DMS153 treated with DMSO at 0.1 percent for 48 hours (cell line): ENCODE results near the gene TMEM25.
"Not testable (repeated sequence)": the region's sequence is repeated elsewhere in the genome, so short reads cannot be mapped to it uniquely, and the experiment has no call there.

Experiments
- DNase-seq: peaks from one replicate; lab custom pipeline; 2025; ENCODE audit not compliant: unreplicated experiment; lab: John Stamatoyannopoulos, UW

Gene TMEM25

DNA sequence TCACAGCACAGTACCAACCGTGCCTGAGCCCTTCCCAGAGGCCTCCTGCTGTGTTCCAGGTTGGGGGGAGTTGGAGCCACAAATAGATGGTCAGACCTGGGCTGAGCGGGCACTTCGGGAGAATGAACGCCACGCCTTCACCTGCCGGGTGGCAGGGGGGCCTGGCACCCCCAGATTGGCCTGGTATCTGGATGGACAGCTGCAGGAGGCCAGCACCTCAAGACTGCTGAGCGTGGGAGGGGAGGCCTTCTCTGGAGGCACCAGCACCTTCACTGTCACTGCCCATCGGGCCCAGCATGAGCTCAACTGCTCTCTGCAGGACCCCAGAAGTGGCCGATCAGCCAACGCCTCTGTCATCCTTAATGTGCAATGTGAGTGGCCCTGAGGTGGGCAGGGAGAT is 1.1 kb downstream of the TMEM25 start:
- no peak for DNase-seq

DNA sequence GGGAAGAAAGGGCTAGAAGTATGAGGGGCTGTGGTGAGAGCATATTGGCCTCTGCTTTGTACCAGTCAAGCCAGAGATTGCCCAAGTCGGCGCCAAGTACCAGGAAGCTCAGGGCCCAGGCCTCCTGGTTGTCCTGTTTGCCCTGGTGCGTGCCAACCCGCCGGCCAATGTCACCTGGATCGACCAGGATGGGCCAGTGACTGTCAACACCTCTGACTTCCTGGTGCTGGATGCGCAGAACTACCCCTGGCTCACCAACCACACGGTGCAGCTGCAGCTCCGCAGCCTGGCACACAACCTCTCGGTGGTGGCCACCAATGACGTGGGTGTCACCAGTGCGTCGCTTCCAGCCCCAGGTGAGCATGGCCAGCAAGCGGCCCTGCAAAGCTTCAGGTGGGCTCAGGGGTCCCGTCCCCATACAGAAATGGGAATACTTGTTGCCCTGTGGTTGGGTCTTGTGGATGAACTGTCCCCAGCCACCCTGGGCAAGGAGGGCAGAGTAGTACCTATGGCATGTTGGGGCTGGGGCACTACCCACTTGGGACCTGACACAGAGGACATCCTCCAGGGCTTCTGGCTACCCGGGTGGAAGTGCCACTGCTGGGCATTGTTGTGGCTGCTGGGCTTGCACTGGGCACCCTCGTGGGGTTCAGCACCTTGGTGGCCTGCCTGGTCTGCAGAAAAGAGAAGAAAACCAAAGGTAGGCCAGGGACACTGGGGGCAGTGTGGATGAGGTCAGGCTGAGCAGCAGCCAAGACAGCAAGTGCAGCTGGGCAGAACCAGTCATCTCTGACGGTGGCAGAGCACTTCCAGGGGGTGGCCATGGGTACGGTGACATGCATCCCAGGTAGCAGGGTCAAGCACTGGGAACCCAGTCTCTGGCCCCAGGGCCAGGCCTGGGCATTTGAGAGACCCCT is 2.1 kb downstream of the TMEM25 start:
- DNase-seq: no peak

DNA sequence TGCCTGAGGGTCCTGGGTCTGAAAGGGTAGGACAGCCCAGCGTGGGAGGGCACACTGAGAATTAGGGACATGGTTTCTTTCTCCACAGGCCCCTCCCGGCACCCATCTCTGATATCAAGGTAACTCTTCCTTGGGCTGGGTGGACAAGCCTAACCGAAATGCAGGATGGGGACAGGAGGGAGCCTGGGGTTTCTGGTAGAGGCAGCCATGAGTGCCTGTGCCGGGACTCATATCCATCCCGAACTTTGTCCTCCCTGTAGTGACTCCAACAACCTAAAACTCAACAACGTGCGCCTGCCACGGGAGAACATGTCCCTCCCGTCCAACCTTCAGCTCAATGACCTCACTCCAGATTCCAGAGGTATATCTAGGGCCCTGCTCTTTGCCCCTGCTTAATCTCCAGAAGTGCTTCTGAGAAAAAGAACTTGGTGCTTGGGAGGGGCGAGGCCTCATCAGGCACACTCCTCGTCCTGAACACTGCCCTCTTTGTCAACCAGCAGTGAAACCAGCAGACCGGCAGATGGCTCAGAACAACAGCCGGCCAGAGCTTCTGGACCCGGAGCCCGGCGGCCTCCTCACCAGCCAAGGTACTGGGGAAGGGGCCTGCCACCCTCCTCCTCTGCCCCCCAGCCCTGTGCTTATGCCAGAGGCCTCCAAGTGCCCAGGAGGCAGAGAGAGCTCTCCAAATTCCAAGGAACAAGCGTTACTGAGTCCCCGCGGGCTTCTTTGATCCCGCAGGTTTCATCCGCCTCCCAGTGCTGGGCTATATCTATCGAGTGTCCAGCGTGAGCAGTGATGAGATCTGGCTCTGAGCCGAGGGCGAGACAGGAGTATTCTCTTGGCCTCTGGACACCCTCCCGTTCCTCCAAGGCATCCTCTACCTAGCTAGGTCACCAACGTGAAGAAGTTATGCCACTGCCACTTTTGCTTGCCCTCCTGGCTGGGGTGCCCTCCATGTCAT is 3.1 kb downstream of the TMEM25 start:
- DNase-seq: no peak

DNA sequence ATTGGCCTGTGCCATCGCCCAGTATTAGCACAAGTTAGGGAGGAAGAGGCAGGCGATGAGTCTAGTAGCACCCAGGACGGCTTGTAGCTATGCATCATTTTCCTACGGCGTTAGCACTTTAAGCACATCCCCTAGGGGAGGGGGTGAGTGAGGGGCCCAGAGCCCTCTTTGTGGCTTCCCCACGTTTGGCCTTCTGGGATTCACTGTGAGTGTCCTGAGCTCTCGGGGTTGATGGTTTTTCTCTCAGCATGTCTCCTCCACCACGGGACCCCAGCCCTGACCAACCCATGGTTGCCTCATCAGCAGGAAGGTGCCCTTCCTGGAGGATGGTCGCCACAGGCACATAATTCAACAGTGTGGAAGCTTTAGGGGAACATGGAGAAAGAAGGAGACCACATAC is 4.3 kb downstream of the TMEM25 start:
- no peak for DNase-seq

DNA sequence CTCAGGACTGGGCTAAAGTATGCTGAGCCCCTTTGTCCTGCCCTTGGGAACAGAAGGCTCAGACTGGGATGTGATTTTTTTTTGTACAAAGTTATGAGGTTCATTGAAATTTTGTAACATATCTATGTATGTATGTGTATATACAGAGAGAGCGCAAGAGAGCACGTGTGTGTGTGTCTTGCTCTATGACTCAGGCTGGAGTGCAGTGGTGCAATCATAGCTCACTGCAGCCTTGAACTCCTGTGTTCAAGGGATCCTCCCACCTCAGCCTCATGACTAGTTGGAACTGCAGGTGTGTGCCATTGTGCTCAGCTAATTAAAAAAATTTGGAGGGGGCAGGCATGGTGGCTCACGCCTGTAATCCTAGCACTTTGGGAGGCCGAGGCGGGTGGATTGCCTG is 5.7 kb downstream of the TMEM25 start:
- DNase-seq: no peak

DNA sequence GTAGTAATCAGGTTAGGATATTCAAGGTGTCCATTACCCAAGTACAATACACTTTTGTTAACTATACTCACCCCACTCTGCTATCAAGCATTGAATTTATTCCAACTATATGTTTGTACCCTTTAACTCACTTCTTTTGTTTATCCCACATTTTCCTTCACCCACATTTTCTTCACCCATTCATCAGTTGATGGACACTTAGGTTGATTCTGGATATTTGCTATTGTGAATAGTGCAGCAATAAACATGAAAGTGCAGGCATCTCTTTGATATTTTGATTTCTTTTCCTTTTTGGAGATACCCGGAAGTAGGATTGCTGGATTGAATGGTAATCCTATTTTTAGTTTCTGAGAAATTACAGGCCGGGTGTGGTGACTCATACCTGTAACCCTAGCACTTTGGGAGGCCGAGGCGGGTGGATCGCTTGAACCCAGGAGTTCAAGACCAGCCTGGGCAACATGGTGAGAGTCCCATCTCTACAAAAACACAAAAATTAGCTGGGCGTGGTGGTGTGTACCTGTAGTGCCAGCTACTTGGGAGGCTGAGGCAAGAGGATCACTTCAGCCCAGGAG is 6.5 kb downstream of the TMEM25 start:
- no peak for DNase-seq

DNA sequence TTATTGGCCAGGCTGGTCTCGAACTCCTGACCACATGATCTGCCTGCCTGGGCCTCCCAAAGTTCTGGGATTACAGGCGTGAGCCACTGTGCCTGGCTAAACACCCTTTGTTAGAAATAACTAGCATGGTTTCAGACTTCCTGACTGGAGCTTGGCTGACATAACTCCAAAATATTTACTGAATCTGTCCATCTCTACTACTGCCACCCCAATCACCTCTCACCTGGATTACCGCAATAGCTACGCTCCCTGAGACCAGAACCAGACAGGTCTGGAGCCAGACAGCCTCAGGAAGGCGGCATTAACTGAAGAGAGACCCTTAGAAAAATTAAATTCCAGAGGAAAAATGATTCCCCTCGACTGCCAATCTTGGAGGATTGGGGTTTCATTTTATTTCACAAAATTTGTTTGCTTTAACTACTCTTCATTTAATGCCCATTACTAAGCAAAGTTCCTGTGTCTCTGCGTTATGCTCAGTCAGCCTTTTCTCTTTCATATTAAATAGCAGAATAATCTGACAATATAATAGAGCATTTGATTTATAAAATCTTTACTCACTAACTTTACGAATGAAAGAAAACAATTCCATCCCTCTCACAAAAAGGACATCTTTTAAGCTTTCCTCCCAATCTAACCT is 13.1 kb downstream of the TMEM25 start:
- DNase-seq: no peak

DNA sequence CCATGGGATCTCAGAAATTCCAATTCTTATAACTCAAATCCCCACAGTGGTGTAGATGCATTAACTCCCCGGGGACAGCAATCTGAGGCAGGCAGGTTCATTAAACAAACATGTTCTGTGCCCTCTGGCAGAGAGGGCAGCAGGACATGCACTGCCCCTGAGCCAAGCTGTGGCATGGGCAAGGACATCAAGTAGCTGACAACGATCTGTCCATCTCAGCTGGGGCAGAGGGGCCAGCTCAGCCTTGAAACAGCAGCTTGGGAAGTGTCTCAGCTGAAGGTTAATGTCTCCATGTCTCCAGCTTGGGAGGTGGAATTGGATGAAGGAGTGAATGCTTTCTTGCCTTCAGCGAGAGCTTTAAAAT is 13.6 kb downstream of the TMEM25 start:
- no peak for DNase-seq

DNA sequence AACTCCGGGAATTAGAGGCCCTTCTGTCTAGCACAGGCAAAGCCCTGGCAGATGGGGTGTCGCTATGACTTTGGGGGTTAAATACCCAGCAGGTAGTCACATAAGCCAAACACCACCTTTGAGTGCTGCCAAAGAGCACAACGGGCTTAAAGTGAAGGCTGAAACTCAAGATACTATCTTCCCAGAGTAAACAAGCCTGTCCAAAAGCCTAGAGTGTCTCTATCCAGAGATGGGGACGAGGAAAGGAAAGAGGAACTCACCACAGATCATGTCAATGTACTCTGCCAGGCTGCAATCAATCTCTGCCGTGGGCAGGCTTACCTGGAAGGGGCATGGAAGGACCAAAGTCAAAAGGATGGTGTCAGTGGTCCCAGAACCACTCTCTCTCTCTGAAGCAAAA is 14.5 kb downstream of the TMEM25 start:
- no peak for DNase-seq

DNA sequence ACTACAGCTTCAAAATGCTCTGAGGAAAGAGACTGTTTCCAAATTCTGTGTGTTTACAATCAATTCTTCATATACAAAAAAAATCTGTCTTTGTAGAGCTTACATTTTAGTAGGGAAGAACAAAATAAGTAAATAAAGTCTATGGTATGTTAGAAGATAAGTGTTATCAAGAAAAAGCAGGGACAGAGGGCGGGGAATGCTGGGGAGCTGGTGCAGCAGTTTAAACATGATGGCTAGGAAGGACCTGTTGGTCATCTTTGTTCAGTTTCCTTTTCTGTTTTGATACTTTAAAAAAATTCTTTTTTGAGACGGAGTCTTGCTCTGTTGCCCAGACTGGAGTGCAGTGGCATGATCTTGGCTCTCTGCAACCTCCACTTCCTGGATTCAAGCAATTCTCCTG is 16.1 kb downstream of the TMEM25 start:
- no peak for DNase-seq

DNA sequence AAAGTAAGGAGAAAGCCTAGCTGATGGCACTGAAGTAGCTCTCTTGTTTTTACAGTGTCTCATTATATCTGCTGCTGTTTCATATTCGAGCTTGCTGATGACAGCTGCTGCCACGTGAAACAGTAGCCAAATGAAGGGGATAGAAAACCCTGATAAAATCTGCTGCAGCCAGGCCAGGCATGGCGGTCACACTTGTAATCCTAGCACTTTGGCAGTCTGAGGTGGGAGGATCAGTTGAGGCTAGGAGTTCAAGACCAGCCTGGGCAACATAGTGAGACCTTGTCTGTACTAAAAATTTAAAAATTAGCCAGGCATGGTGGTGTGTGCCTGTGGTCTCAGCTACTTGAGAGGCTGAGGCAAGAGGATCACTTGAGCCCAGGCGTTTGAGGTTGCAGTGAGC is 21.3 kb downstream of the TMEM25 start:
- DNase-seq: no peak

DNA sequence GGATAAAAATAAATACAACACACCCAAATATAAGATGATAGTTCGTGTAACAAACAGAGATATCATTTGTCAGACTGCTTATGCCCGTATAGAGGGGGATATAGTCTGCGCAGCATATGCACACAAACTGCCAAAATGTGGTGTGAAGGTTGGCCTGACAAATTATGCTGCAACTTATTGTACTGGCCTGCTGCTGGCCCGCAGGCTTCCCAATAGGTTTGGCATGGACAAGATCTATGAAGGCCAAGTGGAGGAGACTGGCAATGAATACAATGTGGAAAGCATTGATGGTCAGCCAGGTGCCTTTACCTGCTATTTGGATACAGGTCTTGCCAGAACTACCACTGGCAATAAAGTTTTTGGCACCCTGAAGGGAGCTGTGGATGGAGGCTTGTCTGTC is 29.8 kb downstream of the TMEM25 start:
- no peak for DNase-seq

DNA sequence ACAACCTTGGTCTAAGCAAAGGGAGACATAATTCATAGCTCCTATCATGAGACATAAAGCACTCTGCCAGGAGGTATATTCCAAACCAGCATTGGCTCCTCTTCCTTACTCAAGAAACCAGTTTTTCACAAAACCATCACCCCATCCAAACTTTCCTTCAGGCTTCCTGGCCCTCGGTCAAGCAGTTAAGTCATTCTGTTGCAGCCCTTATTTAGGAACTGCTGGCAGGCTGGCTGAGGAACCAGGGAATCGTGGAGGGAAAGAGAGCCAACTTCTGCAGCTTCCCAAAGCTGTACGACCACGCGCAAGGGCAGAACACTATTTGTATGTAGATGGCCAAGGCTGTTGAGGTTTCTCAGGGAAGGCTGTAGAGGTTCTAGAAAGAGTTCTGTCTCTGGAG is 34.1 kb downstream of the TMEM25 start:
- no peak for DNase-seq

DNA sequence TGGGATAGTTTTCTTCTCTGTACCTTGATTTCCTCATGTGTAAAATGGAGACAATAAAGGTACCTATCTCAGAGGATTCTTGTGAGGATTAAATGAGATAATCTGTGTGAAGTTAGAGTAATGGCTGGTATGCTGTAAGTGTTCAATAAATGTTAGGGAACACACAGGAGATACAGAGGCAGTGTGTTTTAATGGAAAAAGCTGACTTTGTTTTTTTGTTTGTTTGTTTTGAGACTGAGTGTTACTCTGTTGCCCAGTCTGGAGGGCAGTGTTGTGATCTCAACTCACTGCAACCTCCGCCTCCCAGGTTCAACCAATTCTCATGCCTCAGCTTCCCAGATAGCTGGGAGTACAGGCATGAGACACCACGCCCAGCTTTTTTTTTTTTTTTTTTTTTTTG is 38.7 kb downstream of the TMEM25 start:
- DNase-seq: no peak

DNA sequence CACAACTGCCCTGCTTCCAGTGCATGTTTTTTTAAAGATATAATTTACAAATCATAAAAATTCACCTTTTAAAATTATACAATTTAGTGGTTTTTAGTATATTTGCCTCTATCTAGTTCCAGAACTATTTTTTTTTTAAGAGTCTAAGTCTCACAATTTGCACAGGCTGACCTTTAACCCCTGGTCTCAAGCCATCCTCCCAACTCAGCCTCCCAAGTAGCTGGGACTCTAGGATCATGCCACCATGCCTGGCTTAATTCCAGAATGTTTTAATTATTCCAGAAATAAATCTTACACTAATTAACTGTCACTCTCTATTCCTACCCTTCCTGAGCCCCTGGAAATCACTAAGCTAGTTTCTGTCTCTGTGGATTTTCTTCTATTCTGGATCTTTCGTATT is 39.8 kb downstream of the TMEM25 start:
- DNase-seq: no peak

DNA sequence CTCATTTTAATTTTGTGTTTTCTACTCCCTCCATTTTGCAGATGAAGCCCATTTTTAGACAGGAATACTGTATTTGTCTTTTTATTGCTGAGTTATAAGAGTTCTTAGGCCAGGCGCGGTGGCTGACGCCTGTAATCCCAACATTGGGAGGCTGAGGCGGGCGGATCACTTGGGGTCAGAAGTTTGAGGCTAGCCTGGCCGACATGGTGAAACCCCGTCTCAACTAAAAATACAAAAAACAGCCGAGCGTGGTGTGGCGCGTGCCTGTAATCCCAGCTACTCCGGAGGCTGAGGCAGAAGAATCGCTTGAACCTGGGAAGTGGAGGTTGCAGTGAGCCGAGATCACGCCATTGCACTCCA is 40.7 kb downstream of the TMEM25 start:
- not testable (repeated sequence) for DNase-seq

DNA sequence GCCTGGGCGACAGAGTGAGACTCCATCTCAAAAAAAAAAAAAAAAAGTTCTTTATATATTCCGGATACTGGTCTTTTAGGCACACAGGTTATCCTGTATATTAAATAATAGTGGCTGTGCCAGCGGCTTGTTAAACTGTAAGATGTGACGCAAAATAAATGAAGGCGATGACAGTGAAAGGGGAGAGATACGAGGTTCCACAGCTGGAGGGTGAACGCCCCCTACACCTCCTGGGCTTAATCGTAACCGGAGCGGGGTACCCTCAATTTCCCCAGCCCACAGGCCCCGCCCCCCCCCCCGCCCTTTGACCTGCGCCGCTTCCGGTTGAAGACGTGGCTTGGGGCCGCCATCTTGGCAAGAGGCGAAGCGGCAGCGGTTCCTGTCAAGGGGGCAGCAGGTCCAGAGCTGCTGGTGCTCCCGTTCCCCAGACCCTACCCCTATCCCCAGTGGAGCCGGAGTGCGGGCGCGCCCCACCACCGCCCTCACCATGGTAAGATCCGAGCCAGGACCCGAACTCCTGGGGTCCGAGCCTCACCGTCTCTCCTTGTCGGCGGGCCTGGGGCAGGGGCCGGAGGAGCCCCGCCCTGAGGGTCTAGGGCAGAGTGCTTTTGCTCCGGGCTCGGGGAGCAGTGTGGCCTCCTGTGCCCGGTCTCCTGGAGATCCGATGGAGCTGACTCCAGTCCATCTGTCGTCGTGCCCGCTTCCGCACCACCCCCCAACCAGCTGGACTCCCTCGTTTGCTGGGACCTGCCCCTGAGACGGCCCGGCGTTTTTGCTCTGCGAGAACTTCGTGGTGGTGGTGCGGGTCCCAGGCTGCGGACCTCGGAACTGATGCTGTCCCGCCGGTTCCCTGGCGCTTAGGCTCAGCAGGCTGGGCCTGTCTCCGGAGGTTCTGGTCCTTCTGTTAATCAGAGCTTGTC is 41.3 kb downstream of the TMEM25 start, which contains the start of gene ARCN1:
TSS of gene ARCN1 (plus strand) at position 349 of the 920 bp plus-strand sequence. CDS start at position 488, 139 bp downstream.
- DNase-seq: peak; percentile 56

DNA sequence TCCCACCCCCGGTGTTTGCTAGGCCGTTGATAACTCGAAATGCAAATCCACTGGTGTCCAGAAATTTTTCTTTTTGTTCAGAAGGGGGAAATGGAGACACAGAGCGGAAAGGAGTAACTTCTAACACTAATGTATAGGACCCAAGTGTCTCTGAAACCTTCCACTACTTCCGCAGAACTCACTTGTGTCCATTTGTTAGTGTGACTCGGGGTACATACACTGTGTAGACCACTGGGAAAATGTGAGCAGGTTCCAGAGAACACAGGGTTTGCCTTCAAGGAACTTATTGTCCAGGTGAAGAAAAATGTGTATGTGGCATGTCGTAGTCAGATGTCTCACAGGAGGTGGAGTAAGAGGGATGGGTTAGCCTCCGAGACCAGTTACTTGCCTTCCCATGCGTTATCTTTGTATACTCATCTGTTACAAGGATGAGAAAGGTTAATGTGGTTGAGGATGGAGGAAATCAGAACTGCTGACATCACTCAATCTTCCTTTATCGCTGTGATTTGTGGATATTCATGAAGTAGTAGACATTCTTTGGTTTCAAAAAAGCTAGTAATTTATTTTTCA is 42.1 kb downstream of the TMEM25 start:
- DNase-seq: no peak

DNA sequence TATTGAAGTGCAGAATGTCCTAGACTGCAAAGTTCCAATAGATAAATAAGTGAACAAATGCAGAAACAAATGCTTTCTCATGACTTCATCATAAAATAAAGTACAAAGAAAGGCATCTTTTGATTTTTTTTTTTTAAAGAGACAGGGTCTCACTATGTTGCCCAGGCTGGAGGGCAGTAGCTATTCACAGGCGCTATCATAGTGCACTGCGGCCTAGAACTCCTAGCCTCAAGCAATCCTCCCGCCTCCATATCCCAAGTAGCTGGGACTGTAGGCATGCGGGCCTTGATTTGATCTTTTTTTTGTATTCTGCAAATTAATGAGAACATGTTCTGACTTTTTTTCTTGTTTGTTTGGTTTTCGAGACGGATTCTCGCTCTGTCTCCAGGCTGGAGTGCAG is 43.6 kb downstream of the TMEM25 start:
- DNase-seq: no peak

DNA sequence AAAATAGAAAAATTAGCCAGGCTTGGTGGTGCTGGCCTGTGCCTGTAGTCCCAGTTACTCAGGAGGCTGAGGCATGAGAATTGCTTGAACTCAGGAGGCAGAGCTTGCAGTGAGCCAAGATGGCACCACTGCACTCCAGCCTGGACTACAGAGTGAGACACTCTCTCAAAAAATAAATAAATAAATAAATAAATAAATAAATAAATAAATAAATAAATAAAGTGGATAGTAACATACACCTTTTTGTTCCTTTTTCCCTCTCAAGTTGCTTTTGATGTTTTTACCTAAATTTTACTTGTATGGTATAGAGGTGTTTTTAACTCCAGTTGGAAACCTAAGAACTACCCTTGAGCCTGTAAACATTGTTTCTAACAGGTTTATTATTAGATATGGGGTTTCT is 47.0 kb downstream of the TMEM25 start:
- not testable (repeated sequence) for DNase-seq
